HCT116 (cell line): ENCODE results near the gene RIMS1. TPM values are rescaled to one million over a fixed set of nuclear protein-coding genes. Genes with fewer than 3 reads are reported as not detected.

Source experiments
- ATAC-seq: fragments of 200-7000 bp; cut with Tn5 transposase; 2 replicates; pipeline ENCODE4 v1.9.1; 2020; ENCODE audit warnings: mild to moderate bottlenecking, moderate library complexity
- BruUV-seq: library from RNA; stranded (reverse); fragments of 400-500 nt; replicated peaks from 2 replicates; lab custom pipeline; 2021; lab: Mats Ljungman, UMichigan
- CTCF ChIA-PET: fragments of 300-600 bp; sonication (Branson Sonifier 250); formaldehyde crosslinking; loops from one replicate; lab custom pipeline; 2021; ENCODE audit warnings: antibody characterized with exemption; lab: Charles Lee
- POLR2A ChIA-PET: fragments of 300-600, 350-600 bp; sonication (Branson Sonifier 250); formaldehyde crosslinking; loops from one replicate; lab custom pipeline; 2021; ENCODE audit warnings: antibody characterized with exemption; lab: Charles Lee
- RAD21 ChIA-PET, 2 experiments: fragments of 300-600 bp; sonication (Branson Sonifier 250); formaldehyde crosslinking; loops; one replicate each; lab custom pipeline; 2023; ENCODE audit warnings: low total read pairs in 2 of 2; ENCODE audit not compliant: uncharacterized antibody in 2 of 2, unreplicated experiment in 2 of 2, low non-redundant PET in 1 of 2; lab: Charles Lee
- DNase-seq: peaks from one replicate; pipeline ENCODE4 v3.0.0-alpha.2; 2010; ENCODE audit warnings: low read depth, low spot score
- H2AFZ ChIP-seq: fragments of 200-600 bp; shearing (Covaris generic), sonication (generic); 2 replicates; pipeline ENCODE4 v1.6.1; 2017; ENCODE audit warnings: low read depth, mixed run types, mixed read lengths, antibody characterized with exemption, low read length; ENCODE audit not compliant: poor library complexity, severe bottlenecking
- H3K27ac ChIP-seq: 2 replicates; pipeline ENCODE4 v1.5.1; 2012; ENCODE audit warnings: low read depth, low read length
- H3K27me3 ChIP-seq: fragments of 200-600 bp; sonication (generic); 2 replicates; pipeline ENCODE4 v1.6.1; 2016; ENCODE audit warnings: mixed run types, low read length, mixed read lengths; ENCODE audit not compliant: insufficient read depth
- H3K36me3 ChIP-seq, 2 experiments: fragments of 200-500 bp in 1 of 2; fragments of 200-600 bp in 1 of 2; sonication (Bioruptor generic) in 1 of 2; sonication (generic) in 1 of 2; 2 replicates each; pipeline versions ENCODE4 v1.5.1 to v1.6.1; 2014 to 2016; ENCODE audit warnings: low read length in 2 of 2, inconsistent platforms in 1 of 2, mixed read lengths in 1 of 2, mixed run types in 1 of 2; ENCODE audit not compliant: insufficient read depth in 2 of 2, control insufficient read depth in 1 of 2
- H3K4me1 ChIP-seq, 2 experiments: fragments of 200-600 bp in 1 of 2; sonication (generic) in 1 of 2; 2 replicates each; pipeline versions ENCODE4 v1.5.1 to v1.6.1; 2012 to 2017; ENCODE audit warnings: low read length in 2 of 2, inconsistent platforms in 1 of 2, mild to moderate bottlenecking in 1 of 2, mixed read lengths in 1 of 2, mixed run types in 1 of 2, moderate library complexity in 1 of 2; ENCODE audit not compliant: insufficient read depth in 2 of 2, control insufficient read depth in 1 of 2
- H3K4me2 ChIP-seq: fragments of 200-600 bp; sonication (generic); 2 replicates; pipeline ENCODE4 v1.6.1; 2017; ENCODE audit warnings: mixed run types, low read length, mixed read lengths
- H3K4me3 ChIP-seq, 2 experiments: fragments of 200-600 bp in 1 of 2; sonication (generic) in 1 of 2; replicated peaks in 1 of 2; 2 replicates each; pipeline ENCODE4 v1.5.1; 2011 to 2016; ENCODE audit warnings: low read length in 2 of 2, control low read depth in 1 of 2, low read depth in 1 of 2, mild to moderate bottlenecking in 1 of 2, mixed read lengths in 1 of 2, mixed run types in 1 of 2
- H3K79me2 ChIP-seq: fragments of 200-600 bp; sonication (generic); 2 replicates; pipeline ENCODE4 v1.6.1; 2017; ENCODE audit warnings: mild to moderate bottlenecking, mixed run types, low read length, moderate library complexity, mixed read lengths; ENCODE audit not compliant: insufficient read depth
- H3K9ac ChIP-seq: fragments of 200-600 bp; sonication (generic); 2 replicates; pipeline ENCODE4 v1.6.1; 2016; ENCODE audit warnings: low read length, mixed read lengths
- H3K9me2 ChIP-seq: fragments of 200-600 bp; sonication (generic), shearing (Covaris generic); 2 replicates; pipeline ENCODE4 v1.6.1; 2017; ENCODE audit warnings: mixed run types, mild to moderate bottlenecking, moderate library complexity; ENCODE audit not compliant: insufficient read depth
- H3K9me3 ChIP-seq, 2 experiments: fragments of 200-500 bp in 1 of 2; fragments of 200-600 bp in 1 of 2; sonication (Bioruptor generic) in 1 of 2; sonication (generic) in 1 of 2; 2 replicates each; pipeline ENCODE4 v1.6.1; 2014 to 2017; ENCODE audit warnings: low read length in 2 of 2, mixed read lengths in 2 of 2, inconsistent platforms in 1 of 2, low read depth in 1 of 2, mild to moderate bottlenecking in 1 of 2, mixed run types in 1 of 2, moderate library complexity in 1 of 2; ENCODE audit not compliant: control insufficient read depth in 1 of 2, insufficient read depth in 1 of 2
- H4K20me1 ChIP-seq: fragments of 200-600 bp; sonication (generic), shearing (Covaris generic); 2 replicates; pipeline ENCODE4 v1.6.1; 2017; ENCODE audit warnings: mixed run types, mild to moderate bottlenecking, moderate library complexity; ENCODE audit not compliant: insufficient read depth
- ELF1 ChIP-seq: IDR thresholded peaks from 2 replicates; pipeline ENCODE4 v1.6.1; 2012; ENCODE audit warnings: low read depth, borderline replicate concordance
- JUND ChIP-seq: IDR thresholded peaks from 2 replicates; pipeline ENCODE4 v1.6.1; 2012
- SRF ChIP-seq: IDR thresholded peaks from 2 replicates; pipeline ENCODE4 v1.6.1; 2012; ENCODE audit warnings: low read depth
- ZBTB33 ChIP-seq: IDR thresholded peaks from 2 replicates; pipeline ENCODE4 v1.6.1; 2011; ENCODE audit warnings: mild to moderate bottlenecking, low read length, moderate library complexity; ENCODE audit not compliant: insufficient replicate concordance; ENCODE audit errors: extremely low read depth
- intact Hi-C: fragments of 100-400 bp; cut with micrococcal nuclease; formaldehyde crosslinking; loops from 2 replicates; pipeline ENCODE4 v1.10.0; 2022
- total RNA-seq: library from RNA; stranded (reverse); gene quantifications from one replicate; pipeline ENCODE4 v1.2.1, GENCODE V29; 2021; ENCODE audit not compliant: unreplicated experiment
- TF ChIP-seq, protein P1 (sequence below): IDR thresholded peaks from 2 replicates; pipeline ENCODE4 v1.6.1; 2012
- TF ChIP-seq, protein P2 (sequence below): IDR thresholded peaks from 2 replicates; pipeline ENCODE4 v1.6.1; 2012; ENCODE audit warnings: low read depth

Gene RIMS1
- total RNA-seq, 1 experiment from 2014 or later: not detected

DNA sequence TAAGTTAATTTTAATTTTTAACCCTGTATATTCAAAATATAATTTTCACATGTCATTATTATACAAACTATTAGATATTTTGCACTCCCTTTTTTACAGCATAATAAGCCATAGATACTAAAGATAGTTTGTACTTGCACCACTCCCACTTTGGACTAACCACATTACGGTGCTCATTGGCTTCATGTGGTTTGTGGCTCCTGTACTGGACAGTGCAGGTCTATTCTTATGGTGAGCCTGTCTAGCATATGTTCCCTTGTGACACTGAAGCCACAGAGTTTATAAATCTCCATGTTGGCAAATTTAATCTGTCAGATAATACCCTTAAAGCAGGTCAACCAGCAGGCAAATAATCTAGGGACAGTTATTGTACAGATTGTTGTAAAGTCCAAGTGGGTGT is 381.1 kb downstream of the RIMS1 start:
- Histone ChIP-seq H3K4me3 (no peak overlapping the region), H3K9me2 (no peaks in the 10 kb centered on the region), H3K27ac (no peak overlapping the region), H3K27me3 (no peaks in the 10 kb centered on the region; the same call in 1 of the 2 replicates), H3K79me2 (no peaks in the 10 kb centered on the region), H3K4me1 (no peaks in the 10 kb centered on the region), H3K9me3 (no peaks in the 10 kb centered on the region), H2AFZ (no peak overlapping the region), H3K36me3 (no peaks in the 10 kb centered on the region), H4K20me1 (no peaks in the 10 kb centered on the region), H3K4me2 (no peak overlapping the region), H3K9ac (no peak overlapping the region)
- no peak for TF ChIP-seq SRF
- no peak for TF ChIP-seq ELF1
- TF ChIP-seq, protein P1, sequence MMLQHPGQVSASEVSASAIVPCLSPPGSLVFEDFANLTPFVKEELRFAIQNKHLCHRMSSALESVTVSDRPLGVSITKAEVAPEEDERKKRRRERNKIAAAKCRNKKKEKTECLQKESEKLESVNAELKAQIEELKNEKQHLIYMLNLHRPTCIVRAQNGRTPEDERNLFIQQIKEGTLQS: no peak
- TF ChIP-seq ZBTB33: no peak
- TF ChIP-seq, protein P2, sequence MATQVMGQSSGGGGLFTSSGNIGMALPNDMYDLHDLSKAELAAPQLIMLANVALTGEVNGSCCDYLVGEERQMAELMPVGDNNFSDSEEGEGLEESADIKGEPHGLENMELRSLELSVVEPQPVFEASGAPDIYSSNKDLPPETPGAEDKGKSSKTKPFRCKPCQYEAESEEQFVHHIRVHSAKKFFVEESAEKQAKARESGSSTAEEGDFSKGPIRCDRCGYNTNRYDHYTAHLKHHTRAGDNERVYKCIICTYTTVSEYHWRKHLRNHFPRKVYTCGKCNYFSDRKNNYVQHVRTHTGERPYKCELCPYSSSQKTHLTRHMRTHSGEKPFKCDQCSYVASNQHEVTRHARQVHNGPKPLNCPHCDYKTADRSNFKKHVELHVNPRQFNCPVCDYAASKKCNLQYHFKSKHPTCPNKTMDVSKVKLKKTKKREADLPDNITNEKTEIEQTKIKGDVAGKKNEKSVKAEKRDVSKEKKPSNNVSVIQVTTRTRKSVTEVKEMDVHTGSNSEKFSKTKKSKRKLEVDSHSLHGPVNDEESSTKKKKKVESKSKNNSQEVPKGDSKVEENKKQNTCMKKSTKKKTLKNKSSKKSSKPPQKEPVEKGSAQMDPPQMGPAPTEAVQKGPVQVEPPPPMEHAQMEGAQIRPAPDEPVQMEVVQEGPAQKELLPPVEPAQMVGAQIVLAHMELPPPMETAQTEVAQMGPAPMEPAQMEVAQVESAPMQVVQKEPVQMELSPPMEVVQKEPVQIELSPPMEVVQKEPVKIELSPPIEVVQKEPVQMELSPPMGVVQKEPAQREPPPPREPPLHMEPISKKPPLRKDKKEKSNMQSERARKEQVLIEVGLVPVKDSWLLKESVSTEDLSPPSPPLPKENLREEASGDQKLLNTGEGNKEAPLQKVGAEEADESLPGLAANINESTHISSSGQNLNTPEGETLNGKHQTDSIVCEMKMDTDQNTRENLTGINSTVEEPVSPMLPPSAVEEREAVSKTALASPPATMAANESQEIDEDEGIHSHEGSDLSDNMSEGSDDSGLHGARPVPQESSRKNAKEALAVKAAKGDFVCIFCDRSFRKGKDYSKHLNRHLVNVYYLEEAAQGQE: no peak
- no peak for TF ChIP-seq JUND
- ChIA-PET CTCF (no interaction called here), RAD21 (no interaction called here), POLR2A (no interaction called here)
- BruUV-seq: no TSS peak
- intact Hi-C loops: no loop called here
- ATAC-seq (no peak), DNase-seq (no peak)
